Raji (cell line): Measurements from ENCODE around the gene RBM26.

Experiments
- POLR2A ChIP-seq: IDR thresholded peaks from 2 replicates; pipeline ENCODE4 v1.6.1; 2011; ENCODE audit warnings: low read depth, low read length, control low read depth; ENCODE audit not compliant: insufficient read depth

RBM26 gene

DNA sequence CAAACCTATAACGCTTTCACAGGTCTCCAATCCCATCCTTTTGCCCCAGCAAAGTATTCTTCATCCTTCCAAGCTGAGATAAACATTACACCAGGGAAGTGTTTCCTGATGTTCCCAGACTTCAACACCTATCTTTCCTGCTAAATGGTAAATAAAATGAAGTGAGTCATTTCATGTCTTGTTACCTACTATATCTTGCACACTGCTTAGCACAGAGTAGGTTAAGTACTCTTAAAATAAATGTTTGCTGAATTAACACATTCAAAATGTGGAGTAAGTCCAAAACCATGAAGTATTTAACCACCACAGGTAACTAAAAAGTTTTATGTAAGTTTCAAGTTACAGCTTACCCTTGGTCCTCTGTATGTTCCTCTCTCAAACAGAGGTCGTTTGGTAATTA is 3.4 kb downstream of the RBM26 start:
- no peak for TF ChIP-seq POLR2A

DNA sequence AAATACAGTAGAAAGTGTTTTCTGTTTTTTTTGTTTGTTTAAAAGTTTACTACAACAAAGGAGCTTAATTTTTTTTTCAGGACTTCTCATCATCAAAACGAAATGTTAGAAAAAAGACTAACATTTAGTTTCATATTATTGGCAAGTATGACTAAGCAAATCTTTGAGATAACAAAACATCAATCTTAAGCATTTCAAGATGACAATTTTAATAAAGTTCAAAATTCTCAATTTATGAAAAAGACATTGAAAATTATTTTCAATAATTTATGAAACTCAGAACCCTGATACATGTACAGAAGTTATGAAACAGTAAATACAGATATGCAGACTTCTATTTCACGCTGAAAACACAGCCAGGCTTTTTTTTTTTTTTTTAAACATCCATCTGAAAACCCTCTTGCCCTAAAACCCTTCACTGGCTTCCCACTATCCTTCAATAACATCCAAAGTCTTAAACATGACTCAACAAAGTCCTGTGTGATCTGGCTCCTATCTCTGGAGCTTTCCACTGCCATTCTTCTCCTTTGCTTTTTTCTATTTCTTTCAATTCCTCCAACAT is 3.9 kb downstream of the RBM26 start:
- TF ChIP-seq POLR2A: no peak

GRCh38 chr13:79401259-79402070 is 4.6 kb downstream of the RBM26 start:
- no peak for TF ChIP-seq POLR2A

DNA sequence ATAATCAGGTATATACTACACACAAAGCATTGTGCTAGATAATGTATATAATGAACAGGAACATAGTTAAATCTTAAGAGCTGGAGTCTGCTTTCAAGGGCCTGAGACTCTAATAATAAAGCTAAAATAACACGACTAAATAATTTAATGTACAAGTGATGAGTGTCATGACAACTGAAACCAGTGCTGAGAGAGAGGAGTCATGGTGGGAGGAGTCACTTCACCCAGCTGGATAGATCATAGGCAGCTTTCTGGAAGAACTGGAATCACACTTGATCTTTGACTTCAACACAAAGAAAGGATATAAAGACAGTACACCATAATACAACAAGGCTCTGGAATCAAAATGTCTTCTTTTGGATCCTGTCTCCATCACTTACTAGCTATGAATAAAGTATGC is 7.1 kb downstream of the RBM26 start:
- no peak for TF ChIP-seq POLR2A

DNA sequence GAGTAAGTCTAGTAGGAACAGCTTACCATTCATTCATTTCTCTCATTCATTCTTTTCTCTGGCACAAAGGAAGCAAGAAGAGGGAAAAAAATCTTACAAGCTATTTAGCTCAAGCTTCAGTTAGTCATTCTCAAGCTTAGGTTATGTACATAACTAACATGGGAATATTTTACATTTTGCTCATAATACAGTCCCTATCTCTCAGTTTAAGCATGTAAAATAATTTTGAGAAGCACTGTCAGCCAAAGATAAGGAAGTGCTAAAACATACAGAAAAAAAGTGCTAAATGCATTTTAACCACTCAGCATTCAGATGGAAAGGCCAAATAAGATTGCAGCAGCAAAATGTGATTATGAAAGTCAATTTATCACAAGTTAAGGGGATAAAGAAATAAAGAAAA is 7.9 kb downstream of the RBM26 start:
- no peak for TF ChIP-seq POLR2A

- TF ChIP-seq POLR2A: no peak
These were observed 10.2 kb downstream of the RBM26 start for GRCh38 chr13:79395881-79396280.

DNA sequence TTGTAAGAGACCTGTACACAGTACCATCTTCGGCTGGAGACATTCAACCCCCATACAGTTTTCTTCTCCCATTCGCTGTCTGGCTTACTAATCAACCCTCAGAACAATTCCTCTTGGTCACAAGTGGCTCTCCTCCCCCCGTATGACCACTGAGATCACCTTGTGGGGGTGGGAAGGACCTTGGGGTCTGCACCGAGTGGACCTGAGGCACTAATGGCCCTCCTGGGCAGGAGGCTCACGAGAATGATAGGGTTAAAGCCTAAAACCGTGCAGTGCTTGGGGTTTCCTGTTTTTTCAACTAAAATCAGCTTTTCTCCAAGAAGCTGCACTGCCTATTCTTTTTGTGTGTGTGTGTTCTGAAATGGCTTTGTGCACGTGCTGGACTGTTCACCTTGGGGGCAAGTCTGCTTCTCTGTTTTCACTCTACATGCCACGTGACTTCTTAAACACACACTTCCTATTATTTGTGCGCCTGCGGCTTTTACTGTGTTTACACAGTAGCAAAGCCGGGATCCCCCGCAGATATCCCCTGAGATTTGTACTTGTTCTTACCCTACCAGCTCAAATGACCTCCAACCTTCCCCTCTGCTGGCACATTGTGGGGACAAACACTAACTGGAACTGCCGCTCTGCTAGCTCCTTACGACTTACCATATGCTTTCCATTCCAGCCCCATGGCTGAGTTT is 12.3 kb downstream of the RBM26 start:
- 0 out of 2 replicates have a peak, but pooled peaks have one; percentile 20 for TF ChIP-seq POLR2A

DNA sequence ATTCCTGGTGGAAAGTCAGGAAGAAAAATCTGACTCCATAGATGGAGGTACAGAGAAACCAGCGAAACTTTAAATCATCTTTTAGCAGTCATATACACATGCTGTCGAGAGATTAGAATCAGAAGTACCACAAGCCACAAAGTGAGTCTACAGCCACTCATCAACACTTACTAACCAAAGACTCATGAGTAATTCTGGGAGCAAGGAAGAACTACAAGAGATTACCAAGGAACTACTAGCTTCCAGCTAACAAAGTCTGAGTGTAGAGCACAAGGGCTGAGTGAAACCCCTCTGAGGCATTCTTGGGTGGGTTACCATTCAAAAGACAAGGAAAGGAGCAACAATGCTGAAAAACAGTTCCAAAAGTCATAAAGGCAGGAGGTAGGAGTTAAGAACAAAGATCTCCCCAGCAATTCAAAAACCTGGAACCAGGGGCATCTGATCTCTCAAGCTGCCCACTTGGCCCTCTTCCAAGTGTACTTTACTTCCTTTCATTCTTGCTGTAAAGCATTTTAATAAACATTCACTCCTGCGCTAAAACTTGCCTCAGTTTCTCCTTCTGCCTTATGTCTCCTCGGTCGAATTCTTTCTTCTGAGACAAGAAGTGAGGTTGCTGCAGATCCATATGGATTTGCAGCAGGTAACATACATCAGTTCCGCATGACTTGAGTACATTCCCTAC is 13.0 kb downstream of the RBM26 start:
- TF ChIP-seq POLR2A: no peak

DNA sequence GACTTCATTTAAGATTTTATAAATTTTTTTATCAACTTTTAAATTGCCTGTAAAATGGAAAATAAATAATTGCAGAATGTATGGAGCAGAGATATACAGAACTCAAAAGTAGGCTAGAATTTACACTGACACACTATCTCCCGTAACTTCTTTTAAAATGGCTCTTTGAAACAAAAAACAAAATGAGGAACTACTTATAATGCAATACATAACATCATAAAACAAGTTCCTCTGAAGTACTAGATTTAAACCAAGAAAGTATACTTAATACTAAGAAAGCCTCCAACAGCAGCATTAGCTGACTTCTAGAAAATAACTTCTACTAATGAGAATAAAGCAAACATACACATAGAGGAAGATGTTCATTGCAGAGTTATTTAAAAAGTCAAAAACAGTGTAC is 17.0 kb downstream of the RBM26 start:
- no peak for TF ChIP-seq POLR2A

DNA sequence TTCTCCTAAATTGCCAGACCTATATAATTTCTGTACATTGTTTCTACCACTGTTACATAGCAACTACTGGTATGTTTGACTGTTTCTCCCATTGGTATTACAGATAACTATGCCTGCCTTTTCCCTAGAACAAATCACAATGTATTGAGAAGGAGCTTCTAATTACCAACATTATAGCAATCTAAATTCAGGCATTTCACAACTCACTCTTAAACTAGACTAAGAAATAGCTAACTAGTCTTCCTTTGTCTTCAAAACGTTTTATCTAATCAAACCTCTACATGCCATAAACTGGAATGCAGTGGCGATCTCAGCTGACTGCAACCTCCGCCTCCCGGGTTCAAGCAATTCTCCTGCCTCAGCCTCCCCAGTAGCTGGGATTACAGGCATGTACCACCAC is 18.2 kb downstream of the RBM26 start:
- no peak for TF ChIP-seq POLR2A

DNA sequence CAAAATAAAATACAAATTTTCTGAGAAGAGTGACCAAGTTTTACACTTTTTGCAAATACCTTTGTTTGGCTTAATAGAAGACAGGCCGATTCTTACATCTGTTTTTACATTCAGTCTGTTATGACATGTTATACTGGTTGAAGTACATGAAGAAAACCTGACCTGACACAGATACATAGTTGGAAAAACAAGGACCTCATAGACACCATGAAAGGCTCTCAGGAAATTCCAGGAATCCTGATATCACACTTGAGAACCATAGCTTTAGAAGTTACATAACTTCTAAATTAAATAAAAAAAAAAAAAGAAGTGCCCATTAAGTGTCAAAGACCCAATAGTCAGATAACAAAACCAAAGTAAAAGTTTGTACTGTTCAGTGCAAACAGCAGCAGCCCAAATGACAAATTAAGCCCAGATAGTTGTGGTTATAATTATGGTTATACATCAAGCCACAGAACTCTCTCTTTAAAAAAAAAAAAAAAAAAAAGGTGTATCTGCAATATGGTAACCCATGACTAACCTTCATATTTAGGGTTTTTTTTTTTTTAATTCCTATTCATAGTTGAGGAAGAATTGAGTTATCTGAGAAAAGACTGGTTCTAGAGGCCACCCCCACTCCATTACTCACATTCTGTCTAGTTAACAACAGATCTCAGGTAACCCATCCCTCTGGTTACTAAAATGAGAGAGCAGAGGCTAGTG is 19.8 kb downstream of the RBM26 start:
- TF ChIP-seq POLR2A: no peak

- TF ChIP-seq POLR2A: no peak
These were observed 20.4 kb downstream of the RBM26 start for GRCh38 chr13:79385694-79386093.

DNA sequence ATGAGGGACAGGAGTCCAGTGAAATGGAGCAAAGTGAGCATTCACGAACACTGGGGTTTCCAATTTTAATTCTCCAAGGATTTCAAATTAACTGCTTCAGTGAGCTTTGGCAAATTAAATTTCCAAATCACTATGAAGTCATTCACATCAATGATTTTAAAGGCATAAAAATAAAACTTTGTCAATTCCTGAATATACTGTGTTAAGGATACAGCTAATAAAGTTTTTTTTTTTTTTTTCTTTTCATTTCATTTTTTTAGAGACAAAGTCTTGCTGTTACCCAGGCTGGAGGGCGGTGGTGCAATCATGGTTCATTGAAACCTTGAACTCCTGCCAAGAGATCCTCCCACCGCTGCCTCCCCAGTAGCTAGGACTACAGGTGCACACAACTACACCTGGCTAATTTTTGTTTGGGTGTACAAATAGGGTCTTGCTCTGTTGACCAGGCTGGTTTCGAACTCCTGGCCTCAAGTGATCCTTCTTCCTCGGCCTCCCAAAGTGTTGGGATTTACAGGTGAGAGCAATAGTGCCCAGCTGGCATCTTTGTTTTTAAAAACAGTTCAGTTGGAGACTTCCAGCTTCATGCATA is 21.9 kb downstream of the RBM26 start:
- TF ChIP-seq POLR2A: no peak

GRCh38 chr13:79382545-79383275 is 23.3 kb downstream of the RBM26 start:
- no peak for TF ChIP-seq POLR2A

GRCh38 chr13:79380997-79381396 is 25.1 kb downstream of the RBM26 start:
- TF ChIP-seq POLR2A: no peak

GRCh38 chr13:79379274-79379673 is 26.8 kb downstream of the RBM26 start:
- TF ChIP-seq POLR2A: no peak
